Measurements from ENCODE around the gene GEMIN7. TPM values are rescaled to one million over a fixed set of nuclear protein-coding genes. Genes with fewer than 3 reads are reported as not detected.

GEMIN7 gene
- total RNA-seq, 3 donors from 2014 or later = 21.3 to 35.1 (median 22.1) TPM

- Histone ChIP-seq H3K27me3 (no peaks in the 10 kb centered on the region), H3K9me3 (no peaks in the 10 kb centered on the region), H3K4me1 (peaks cover 5 to 14% of the 10 kb centered on the region in 2 donors), H3K4me3 (no peak overlapping the region), H3K27ac (no peak overlapping the region), H3K36me3 (no peaks in the 10 kb centered on the region)
- intact Hi-C loops (cut with DNase I; ENCODE audit: low total_unique reads) = no loop called here
- no peak for TF ChIP-seq POLR2AphosphoS5 (IDR thresholded peaks at IDR 0.05)
- TF ChIP-seq CTCF (IDR thresholded peaks at IDR 0.05) = no peak
- TF ChIP-seq POLR2A (IDR thresholded peaks at IDR 0.05) = no peak
- DNase-seq (ENCODE audit: low spot score in 2 of 2) = no peak
Observed at GRCh38 chr19:45090034-45090433, 11.0 kb downstream of the GEMIN7 start.

GRCh38 chr19:45090606-45091005 is 11.5 kb downstream of the GEMIN7 start:
- Histone ChIP-seq H3K4me3 (peak overlapping the region in 2 of 3 donors; percentile 91 to 99), H3K4me1 (peaks cover 5 to 16% of the 10 kb centered on the region in 2 donors), H3K27me3 (no peaks in the 10 kb centered on the region), H3K27ac (peak overlapping the region; percentile 79 to 91), H3K36me3 (no peaks in the 10 kb centered on the region), H3K9me3 (no peaks in the 10 kb centered on the region)
- DNase-seq (ENCODE audit: low spot score in 2 of 2) = no peak
- intact Hi-C loops (cut with DNase I; ENCODE audit: low total_unique reads) = no loop called here
- no peak for TF ChIP-seq POLR2AphosphoS5 (IDR thresholded peaks at IDR 0.05)
- TF ChIP-seq POLR2A (IDR thresholded peaks at IDR 0.05) = no peak
- no peak for TF ChIP-seq CTCF (IDR thresholded peaks at IDR 0.05)

GRCh38 chr19:45091031-45091923 is 12.2 kb downstream of the GEMIN7 start:
- peak; percentile 97 to 99 for DNase-seq (ENCODE audit: low spot score in 2 of 2)
- Histone ChIP-seq H3K4me3 (peak overlapping the region; percentile 91 to 99 (median 96)), H3K36me3 (no peaks in the 10 kb centered on the region), H3K4me1 (peaks cover 5 to 21% of the 10 kb centered on the region in 2 donors), H3K27ac (peak overlapping the region; percentile 90 to 91), H3K27me3 (no peaks in the 10 kb centered on the region), H3K9me3 (no peaks in the 10 kb centered on the region)
- TF ChIP-seq POLR2AphosphoS5 (IDR thresholded peaks at IDR 0.05) (peak; percentile 71 to 72 (median 71)), CTCF (IDR thresholded peaks at IDR 0.05) (no peak), POLR2A (IDR thresholded peaks at IDR 0.05) (no peak)
- intact Hi-C loops (cut with DNase I; ENCODE audit: low total_unique reads) = no loop called here

GRCh38 chr19:45092747-45093678 is 14.0 kb downstream of the GEMIN7 start, which contains the start of gene PPP1R37:
Gene PPP1R37 (plus strand): TSS chr19:45093179. CDS start chr19:45093326, 147 bp downstream.
- intact Hi-C loops (cut with DNase I; ENCODE audit: low total_unique reads) = no loop called here
- TF ChIP-seq POLR2AphosphoS5 (IDR thresholded peaks at IDR 0.05) (peak; percentile 60 to 80 (median 64)), POLR2A (IDR thresholded peaks at IDR 0.05) (peak; percentile 14), CTCF (IDR thresholded peaks at IDR 0.05) (peak in 1 of 3 donors; percentile 12)
- H3K27me3 ChIP-seq = no peaks in the 10 kb centered on the region
- peaks cover 11 to 32% of the 10 kb centered on the region in 2 donors for H3K4me1 ChIP-seq
- H3K4me3 ChIP-seq = peak within 1 kb of the TSS; percentile 91 to 99 (median 96)
- H3K27ac ChIP-seq = peak within 1 kb of the TSS; percentile 90 to 91
- no peaks in the 10 kb centered on the region for H3K9me3 ChIP-seq
- H3K36me3 ChIP-seq = no peaks in the 10 kb centered on the region
- DNase-seq (ENCODE audit: low spot score in 2 of 2) = peak; percentile 90 to 91

All from breast epithelium (tissue), 4 donors.